Measurements from ENCODE around the gene PRELP. TPM values are rescaled to one million over a fixed set of nuclear protein-coding genes. Genes with fewer than 3 reads are reported as not detected.

Gene PRELP
- total and polyA plus RNA-seq, 7 experiments from 2014 or later: not detected

GRCh38 chr1:203471841-203472240 is 3.8 kb upstream of the PRELP start:
- H3K4me1 ChIP-seq (ENCODE audit: control insufficient read depth in 2 of 2, insufficient read depth in 2 of 2, low read length in 2 of 2): no peaks in the 10 kb centered on the region
- H3K36me3 Mint-ChIP-seq: no peaks in the 10 kb centered on the region
- no peaks in the 10 kb centered on the region for H3K9me3 ChIP-seq (ENCODE audit: control insufficient read depth in 2 of 3, low read length in 3 of 3)
- peaks cover 0 to 2% of the 10 kb centered on the region in 2 donors for H3K27me3 ChIP-seq (ENCODE audit: control insufficient read depth in 2 of 2, insufficient read depth in 2 of 2, low read length in 2 of 2)
- DNase-seq (no peak), ATAC-seq (no peak)
- peaks cover 22 to 57% (median 26%) of the 10 kb centered on the region in 5 donors for H3K27me3 Mint-ChIP-seq
- H3K27ac ChIP-seq (ENCODE audit: low read depth, low read length): no peak overlapping the region
- intact Hi-C loops (cut with micrococcal nuclease): no loop called here
- POLR2A ChIA-PET: no interaction called here
- CTCF ChIA-PET: no interaction called here
- no peaks in the 10 kb centered on the region for H3K36me3 ChIP-seq (ENCODE audit: control insufficient read depth in 2 of 3, insufficient read depth in 3 of 3, low read length in 3 of 3)
- no peak overlapping the region for H3K4me3 ChIP-seq (ENCODE audit: low read length)
- peaks cover 0 to 2% (median 0%) of the 10 kb centered on the region in 7 donors for H3K4me1 Mint-ChIP-seq
- no peak overlapping the region for H3K4me3 Mint-ChIP-seq
- H3K9me3 Mint-ChIP-seq: no peaks in the 10 kb centered on the region
- H3K27ac Mint-ChIP-seq: no peak overlapping the region

GRCh38 chr1:203473281-203473680 is 2.3 kb upstream of the PRELP start:
- H3K27me3 Mint-ChIP-seq: peaks cover 22 to 48% (median 23%) of the 10 kb centered on the region in 5 donors
- CTCF ChIA-PET: no interaction called here
- POLR2A ChIA-PET: no interaction called here
- H3K36me3 Mint-ChIP-seq: no peaks in the 10 kb centered on the region
- no peaks in the 10 kb centered on the region for H3K36me3 ChIP-seq (ENCODE audit: control insufficient read depth in 2 of 3, insufficient read depth in 3 of 3, low read length in 3 of 3)
- H3K4me3 Mint-ChIP-seq: no peak overlapping the region
- no peak overlapping the region for H3K4me3 ChIP-seq (ENCODE audit: low read length)
- no peaks in the 10 kb centered on the region for H3K4me1 ChIP-seq (ENCODE audit: control insufficient read depth in 2 of 2, insufficient read depth in 2 of 2, low read length in 2 of 2)
- H3K27ac Mint-ChIP-seq: no peak overlapping the region
- H3K9me3 ChIP-seq (ENCODE audit: control insufficient read depth in 2 of 3, low read length in 3 of 3): no peaks in the 10 kb centered on the region
- H3K9me3 Mint-ChIP-seq: no peaks in the 10 kb centered on the region
- H3K4me1 Mint-ChIP-seq: peaks cover 0 to 8% (median 0%) of the 10 kb centered on the region in 7 donors
- ATAC-seq (no peak), DNase-seq (no peak)
- no peak overlapping the region for H3K27ac ChIP-seq (ENCODE audit: low read depth, low read length)
- intact Hi-C loops (cut with micrococcal nuclease): no loop called here
- peaks cover 0 to 2% of the 10 kb centered on the region in 2 donors for H3K27me3 ChIP-seq (ENCODE audit: control insufficient read depth in 2 of 2, insufficient read depth in 2 of 2, low read length in 2 of 2)

- H3K27ac Mint-ChIP-seq: no peak overlapping the region
- Histone ChIP-seq H3K9me3 (ENCODE audit: control insufficient read depth in 2 of 3, low read length in 3 of 3) (no peaks in the 10 kb centered on the region), H3K27ac (ENCODE audit: low read depth, low read length) (no peak overlapping the region), H3K36me3 (ENCODE audit: control insufficient read depth in 2 of 3, insufficient read depth in 3 of 3, low read length in 3 of 3) (no peaks in the 10 kb centered on the region), H3K4me1 (ENCODE audit: control insufficient read depth in 2 of 2, insufficient read depth in 2 of 2, low read length in 2 of 2) (no peaks in the 10 kb centered on the region), H3K4me3 (ENCODE audit: low read length) (no peak overlapping the region), H3K27me3 (ENCODE audit: control insufficient read depth in 2 of 2, insufficient read depth in 2 of 2, low read length in 2 of 2) (peaks cover 0 to 2% of the 10 kb centered on the region in 2 donors)
- ATAC-seq: no peak
- CTCF ChIA-PET: no interaction called here
- H3K4me3 Mint-ChIP-seq: no peak overlapping the region
- H3K9me3 Mint-ChIP-seq: no peaks in the 10 kb centered on the region
- no peak for DNase-seq
- H3K4me1 Mint-ChIP-seq: peaks cover 0 to 8% (median 0%) of the 10 kb centered on the region in 7 donors
- intact Hi-C loops (cut with micrococcal nuclease): no loop called here
- no peaks in the 10 kb centered on the region for H3K36me3 Mint-ChIP-seq
- H3K27me3 Mint-ChIP-seq: peaks cover 17 to 43% (median 22%) of the 10 kb centered on the region in 5 donors
- POLR2A ChIA-PET: no interaction called here
These were observed 1.8 kb upstream of the PRELP start for GRCh38 chr1:203473781-203474305.

- DNase-seq: no peak
- ChIA-PET CTCF (interaction anchor here (1.8 kb wide), 1 partner anchor 12 kb away, joined by 3 read pairs; no protein-coding TSS in a partner anchor), POLR2A (interaction anchor here (0.6 kb wide), 1 partner anchor 117 kb away, joined by 3 read pairs; no protein-coding TSS in a partner anchor)
- H3K4me3 Mint-ChIP-seq: no peak overlapping the region
- H3K27me3 Mint-ChIP-seq: peaks cover 11 to 38% (median 15%) of the 10 kb centered on the region in 5 donors
- H3K36me3 Mint-ChIP-seq: no peaks in the 10 kb centered on the region
- Histone ChIP-seq H3K27me3 (ENCODE audit: control insufficient read depth in 2 of 2, insufficient read depth in 2 of 2, low read length in 2 of 2) (no peaks in the 10 kb centered on the region), H3K27ac (ENCODE audit: low read depth, low read length) (no peak overlapping the region), H3K4me3 (ENCODE audit: low read length) (no peak overlapping the region), H3K9me3 (ENCODE audit: control insufficient read depth in 2 of 3, low read length in 3 of 3) (no peaks in the 10 kb centered on the region), H3K4me1 (ENCODE audit: control insufficient read depth in 2 of 2, insufficient read depth in 2 of 2, low read length in 2 of 2) (peaks cover 0 to 8% of the 10 kb centered on the region in 2 donors), H3K36me3 (ENCODE audit: control insufficient read depth in 2 of 3, insufficient read depth in 3 of 3, low read length in 3 of 3) (no peaks in the 10 kb centered on the region)
- H3K27ac Mint-ChIP-seq: peak overlapping the region in 1 of 9 donors; percentile 47
- peaks cover 0 to 11% (median 6%) of the 10 kb centered on the region in 7 donors for H3K4me1 Mint-ChIP-seq
- no peak for ATAC-seq
- H3K9me3 Mint-ChIP-seq: no peaks in the 10 kb centered on the region
- intact Hi-C loops (cut with micrococcal nuclease): no loop called here
These were observed 709 bp downstream of the PRELP start for GRCh38 chr1:203476216-203476814.

GRCh38 chr1:203477748-203478147 is 2.1 kb downstream of the PRELP start:
- no peaks in the 10 kb centered on the region for H3K36me3 ChIP-seq (ENCODE audit: control insufficient read depth in 2 of 3, insufficient read depth in 3 of 3, low read length in 3 of 3)
- H3K4me3 ChIP-seq (ENCODE audit: low read length): no peak overlapping the region
- intact Hi-C loops (cut with micrococcal nuclease): no loop called here
- H3K9me3 ChIP-seq (ENCODE audit: control insufficient read depth in 2 of 3, low read length in 3 of 3): no peaks in the 10 kb centered on the region
- Mint-ChIP-seq H3K4me1 (peaks cover 0 to 12% (median 8%) of the 10 kb centered on the region in 7 donors), H3K27me3 (peaks cover 8 to 32% (median 11%) of the 10 kb centered on the region in 5 donors), H3K36me3 (no peaks in the 10 kb centered on the region), H3K27ac (no peak overlapping the region), H3K9me3 (no peaks in the 10 kb centered on the region), H3K4me3 (no peak overlapping the region)
- H3K27me3 ChIP-seq (ENCODE audit: control insufficient read depth in 2 of 2, insufficient read depth in 2 of 2, low read length in 2 of 2): no peaks in the 10 kb centered on the region
- H3K4me1 ChIP-seq (ENCODE audit: control insufficient read depth in 2 of 2, insufficient read depth in 2 of 2, low read length in 2 of 2): peaks cover 0 to 8% of the 10 kb centered on the region in 2 donors
- H3K27ac ChIP-seq (ENCODE audit: low read depth, low read length): no peak overlapping the region
- ChIA-PET POLR2A (no interaction called here), CTCF (interaction anchor here (0.6 to 0.8 kb wide), 2 partner anchors 132 to 188 kb away, joined by 3 to 5 read pairs; no protein-coding TSS in a partner anchor)
- DNase-seq: no peak
- no peak for ATAC-seq

- no peak for ATAC-seq
- Mint-ChIP-seq H3K36me3 (no peaks in the 10 kb centered on the region), H3K9me3 (no peaks in the 10 kb centered on the region), H3K4me3 (no peak overlapping the region), H3K4me1 (peaks cover 0 to 12% (median 8%) of the 10 kb centered on the region in 7 donors), H3K27ac (no peak overlapping the region), H3K27me3 (peaks cover 5 to 28% (median 11%) of the 10 kb centered on the region in 5 donors)
- Histone ChIP-seq H3K36me3 (ENCODE audit: control insufficient read depth in 2 of 3, insufficient read depth in 3 of 3, low read length in 3 of 3) (no peaks in the 10 kb centered on the region), H3K9me3 (ENCODE audit: control insufficient read depth in 2 of 3, low read length in 3 of 3) (no peaks in the 10 kb centered on the region), H3K4me1 (ENCODE audit: control insufficient read depth in 2 of 2, insufficient read depth in 2 of 2, low read length in 2 of 2) (peaks cover 0 to 8% of the 10 kb centered on the region in 2 donors), H3K27me3 (ENCODE audit: control insufficient read depth in 2 of 2, insufficient read depth in 2 of 2, low read length in 2 of 2) (no peaks in the 10 kb centered on the region), H3K4me3 (ENCODE audit: low read length) (no peak overlapping the region), H3K27ac (ENCODE audit: low read depth, low read length) (no peak overlapping the region)
- POLR2A ChIA-PET: no interaction called here
- no peak for DNase-seq
- intact Hi-C loops (cut with micrococcal nuclease): no loop called here
- CTCF ChIA-PET: interaction anchor here (0.6 to 0.8 kb wide), 2 partner anchors 132 to 189 kb away, joined by 3 to 5 read pairs; no protein-coding TSS in a partner anchor
These were observed 2.6 kb downstream of the PRELP start for GRCh38 chr1:203478231-203478630.

- peaks cover 0 to 12% (median 8%) of the 10 kb centered on the region in 7 donors for H3K4me1 Mint-ChIP-seq
- H3K27me3 Mint-ChIP-seq: peaks cover 0 to 23% (median 8%) of the 10 kb centered on the region in 5 donors
- Histone ChIP-seq H3K4me3 (ENCODE audit: low read length) (no peak overlapping the region), H3K36me3 (ENCODE audit: control insufficient read depth in 2 of 3, insufficient read depth in 3 of 3, low read length in 3 of 3) (no peaks in the 10 kb centered on the region), H3K9me3 (ENCODE audit: control insufficient read depth in 2 of 3, low read length in 3 of 3) (no peaks in the 10 kb centered on the region), H3K27ac (ENCODE audit: low read depth, low read length) (no peak overlapping the region), H3K4me1 (ENCODE audit: control insufficient read depth in 2 of 2, insufficient read depth in 2 of 2, low read length in 2 of 2) (peaks cover 0 to 8% of the 10 kb centered on the region in 2 donors), H3K27me3 (ENCODE audit: control insufficient read depth in 2 of 2, insufficient read depth in 2 of 2, low read length in 2 of 2) (no peaks in the 10 kb centered on the region)
- H3K4me3 Mint-ChIP-seq: no peak overlapping the region
- ChIA-PET POLR2A (interaction anchor here (0.6 kb wide), 1 partner anchor 202 kb away, joined by 3 read pairs; no protein-coding TSS in a partner anchor), CTCF (no interaction called here)
- DNase-seq (no peak), ATAC-seq (no peak)
- intact Hi-C loops (cut with micrococcal nuclease): no loop called here
- no peaks in the 10 kb centered on the region for H3K9me3 Mint-ChIP-seq
- no peaks in the 10 kb centered on the region for H3K36me3 Mint-ChIP-seq
- H3K27ac Mint-ChIP-seq: no peak overlapping the region
These were observed 3.4 kb downstream of the PRELP start for GRCh38 chr1:203478986-203479385.

Data from naive thymus-derived CD4-positive, alpha-beta T cell (primary cell).